Superior temporal gyrus (tissue), 1 donor: ENCODE results near the gene RASSF4.
A peak's percentile ranks its signal among the peaks of the same experiment; 100 is the strongest.

Experiments used
- DNase-seq: peaks from one replicate; pipeline ENCODE4 v3.0.0-alpha.2; 2016; ENCODE audit errors: extremely low spot score

Gene RASSF4

GRCh38 chr10:44975431-44976331 lies 16.1 kb downstream of the RASSF4 start:
- DNase-seq: no peak

DNA sequence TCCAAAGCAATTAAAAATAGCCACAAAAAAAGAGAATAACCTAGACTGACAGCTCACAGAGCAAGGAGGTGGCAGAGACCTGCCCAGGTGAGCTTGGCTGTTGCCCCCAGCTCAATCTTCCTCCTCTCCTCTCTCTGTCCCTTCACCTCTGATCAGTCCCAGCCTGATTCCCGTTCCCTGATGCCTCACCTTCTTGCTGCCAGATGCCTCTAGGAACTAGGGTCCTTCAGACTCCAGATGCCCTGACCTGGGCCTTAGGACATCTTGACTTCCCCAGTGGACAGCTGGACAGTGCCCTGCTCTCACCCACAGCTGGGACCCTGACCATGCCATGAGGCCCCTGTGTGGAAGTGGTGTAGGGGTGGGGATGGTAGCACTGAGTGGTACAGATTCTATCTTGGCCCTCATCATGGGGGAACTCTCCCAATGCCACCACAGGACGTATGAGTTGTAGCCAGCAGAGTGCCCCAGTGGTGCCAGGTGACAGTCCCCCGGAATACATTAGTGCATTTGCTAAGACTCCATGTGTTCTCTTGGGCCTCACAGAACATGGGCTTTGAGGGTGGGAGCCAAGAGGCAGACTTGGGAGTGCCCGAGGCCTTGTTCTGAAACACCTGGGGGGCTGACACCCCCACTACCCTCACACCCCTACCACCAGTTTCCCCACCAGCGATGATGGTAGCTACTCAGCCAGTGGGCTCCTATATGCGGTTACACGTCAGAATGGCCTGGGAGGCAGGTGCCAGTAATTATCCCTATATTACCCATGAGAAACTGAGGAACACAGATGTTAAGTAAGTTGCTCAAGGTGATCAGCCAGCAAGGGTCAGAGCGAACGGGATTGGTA lies 17.0 kb downstream of the RASSF4 start:
- no peak for DNase-seq

DNA sequence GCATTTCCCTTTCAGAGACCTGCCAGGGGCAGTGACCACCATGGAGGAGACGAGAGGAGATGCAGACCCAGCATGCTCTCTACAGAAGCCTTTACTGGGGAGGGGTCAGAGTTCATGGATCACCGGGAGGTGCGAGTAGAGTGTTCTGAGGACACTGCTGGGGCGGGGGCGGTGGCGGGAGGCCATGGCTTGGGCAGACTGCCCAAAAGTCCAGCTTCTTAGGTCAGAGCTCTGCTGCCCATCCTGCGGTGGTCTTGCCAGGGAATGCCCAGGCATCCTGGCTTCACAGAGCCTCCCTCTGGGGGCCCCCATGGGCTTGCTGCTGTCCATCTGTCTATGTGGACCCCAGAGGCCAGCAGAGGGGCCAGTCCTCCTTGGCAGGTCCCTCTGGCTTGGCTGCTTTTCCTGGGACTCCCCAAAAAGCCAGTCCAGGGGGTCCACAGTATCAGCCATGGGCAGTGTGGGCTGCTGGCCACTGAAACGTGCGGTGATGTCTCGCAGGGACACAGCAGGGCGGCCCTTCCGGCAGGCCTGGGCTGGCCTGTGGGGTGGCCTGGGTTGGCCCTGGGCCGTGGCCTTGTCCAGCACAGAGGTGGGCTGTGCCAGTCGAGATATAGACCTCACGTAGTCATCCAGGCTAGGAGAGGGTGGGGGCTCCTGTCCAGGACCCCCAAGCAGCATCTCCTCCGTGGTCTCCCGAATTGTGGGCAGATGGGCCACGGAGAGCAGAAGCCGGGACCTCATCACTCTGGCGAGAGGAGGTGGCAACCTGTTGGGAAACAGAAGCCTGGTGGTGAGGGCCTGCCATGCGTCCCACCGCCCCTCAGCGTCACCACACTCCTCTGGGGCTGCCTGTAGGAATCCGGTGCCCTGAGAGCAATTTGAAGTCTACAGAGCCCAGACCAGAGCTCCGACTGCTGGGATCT lies 17.9 kb downstream of the RASSF4 start:
- no peak for DNase-seq

DNA sequence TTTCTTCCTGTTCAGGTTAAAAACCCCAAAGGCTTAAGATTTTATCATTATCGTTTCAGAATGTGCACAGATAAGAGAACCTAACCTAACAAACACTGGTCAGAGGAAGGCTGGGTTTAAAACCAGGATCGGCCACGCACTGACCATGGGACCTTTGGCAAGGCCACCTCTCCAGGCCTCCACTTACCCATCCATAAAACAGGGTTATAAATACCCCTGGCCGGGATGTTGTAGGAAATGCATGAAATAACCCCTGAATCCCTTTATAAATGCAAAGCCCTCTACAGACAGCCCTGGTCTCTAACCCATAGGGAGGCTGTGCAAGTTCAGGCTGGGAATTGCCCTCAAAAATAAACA lies 18.6 kb downstream of the RASSF4 start:
- no peak for DNase-seq

DNA sequence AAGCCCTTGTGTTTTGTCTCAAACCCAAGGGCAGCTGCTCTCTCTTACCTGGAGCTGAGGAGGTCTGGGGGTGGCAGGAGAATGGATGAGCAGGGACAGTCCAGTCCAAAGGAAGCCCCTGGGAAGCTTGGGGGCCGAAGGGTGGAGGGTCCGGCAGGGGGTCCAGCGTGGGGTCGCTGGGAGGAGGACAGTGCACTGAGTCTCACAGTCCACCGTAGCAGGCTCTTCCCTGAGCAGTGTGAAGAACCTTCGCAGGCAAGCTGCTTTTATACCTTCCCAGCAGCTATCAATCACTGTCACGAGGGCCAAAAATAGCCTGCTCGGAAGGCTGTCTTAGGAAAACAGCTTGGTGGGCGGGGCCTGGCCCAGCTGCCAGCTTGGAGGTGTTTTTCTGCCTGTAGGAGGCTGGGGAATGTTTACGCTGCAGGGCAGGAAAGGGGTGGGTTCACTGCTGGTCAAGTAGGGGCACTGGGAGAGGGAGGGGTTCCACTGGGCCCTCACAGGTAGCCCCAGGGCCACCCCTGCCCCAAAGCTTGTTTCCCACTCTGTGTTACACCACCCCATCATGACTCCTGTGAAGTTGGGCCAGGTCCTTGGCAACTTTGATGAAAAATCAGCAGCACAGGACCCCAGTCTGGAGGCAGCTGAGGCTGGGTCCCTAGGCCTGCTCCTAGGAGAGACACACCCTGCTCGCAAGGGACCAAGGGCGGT lies 19.1 kb downstream of the RASSF4 start, which contains the start of gene DEPP1:
DEPP1 (minus strand) TSS at position 240 of the 711 bp plus-strand sequence. CDS start 779 bp downstream, outside the sequence.
- no peak for DNase-seq

DNA sequence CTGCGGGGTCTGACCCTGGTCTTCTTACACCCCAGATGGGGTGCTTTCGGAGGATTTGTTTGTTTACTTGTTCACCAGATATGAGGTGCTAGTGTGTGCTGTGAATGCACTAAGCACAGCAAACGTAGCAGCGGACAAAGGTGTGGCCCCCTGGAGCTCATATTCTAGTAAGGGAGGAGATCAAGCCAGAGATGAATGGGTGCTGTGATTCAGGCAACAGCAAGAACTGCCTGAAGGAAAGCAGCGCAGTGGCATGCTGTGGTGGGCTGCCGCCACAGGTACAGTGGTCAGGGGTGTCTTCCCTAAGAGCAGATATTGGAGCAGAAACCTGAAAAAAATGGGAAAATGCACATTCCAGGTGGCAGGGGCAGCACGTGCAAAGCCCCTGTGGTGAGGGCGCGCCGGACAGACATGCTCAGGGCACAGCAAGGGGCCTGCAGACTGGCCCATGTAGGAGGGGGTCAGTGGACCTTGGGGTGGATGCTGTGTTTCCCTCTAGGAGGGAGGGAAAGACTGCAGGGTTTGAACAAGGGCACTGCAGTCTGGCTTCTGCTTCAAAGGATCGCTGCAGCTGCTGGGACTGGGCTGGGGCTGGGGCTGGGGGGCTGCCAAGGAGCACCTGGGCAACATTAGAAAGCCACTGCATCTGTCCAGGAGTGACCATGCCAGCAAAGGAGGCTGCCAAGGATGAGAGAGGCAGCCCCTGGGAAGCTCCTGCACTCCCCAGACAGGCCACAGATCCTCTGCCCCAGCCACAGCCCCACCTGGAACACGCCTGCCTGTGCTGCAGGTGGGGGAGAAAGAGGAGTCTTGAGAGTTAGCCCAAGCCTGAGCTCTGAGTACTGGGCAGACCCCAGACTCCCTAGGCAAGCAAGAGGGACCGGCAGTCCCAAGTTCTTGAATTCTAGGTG lies 19.9 kb downstream of the RASSF4 start:
- no peak for DNase-seq

DNA sequence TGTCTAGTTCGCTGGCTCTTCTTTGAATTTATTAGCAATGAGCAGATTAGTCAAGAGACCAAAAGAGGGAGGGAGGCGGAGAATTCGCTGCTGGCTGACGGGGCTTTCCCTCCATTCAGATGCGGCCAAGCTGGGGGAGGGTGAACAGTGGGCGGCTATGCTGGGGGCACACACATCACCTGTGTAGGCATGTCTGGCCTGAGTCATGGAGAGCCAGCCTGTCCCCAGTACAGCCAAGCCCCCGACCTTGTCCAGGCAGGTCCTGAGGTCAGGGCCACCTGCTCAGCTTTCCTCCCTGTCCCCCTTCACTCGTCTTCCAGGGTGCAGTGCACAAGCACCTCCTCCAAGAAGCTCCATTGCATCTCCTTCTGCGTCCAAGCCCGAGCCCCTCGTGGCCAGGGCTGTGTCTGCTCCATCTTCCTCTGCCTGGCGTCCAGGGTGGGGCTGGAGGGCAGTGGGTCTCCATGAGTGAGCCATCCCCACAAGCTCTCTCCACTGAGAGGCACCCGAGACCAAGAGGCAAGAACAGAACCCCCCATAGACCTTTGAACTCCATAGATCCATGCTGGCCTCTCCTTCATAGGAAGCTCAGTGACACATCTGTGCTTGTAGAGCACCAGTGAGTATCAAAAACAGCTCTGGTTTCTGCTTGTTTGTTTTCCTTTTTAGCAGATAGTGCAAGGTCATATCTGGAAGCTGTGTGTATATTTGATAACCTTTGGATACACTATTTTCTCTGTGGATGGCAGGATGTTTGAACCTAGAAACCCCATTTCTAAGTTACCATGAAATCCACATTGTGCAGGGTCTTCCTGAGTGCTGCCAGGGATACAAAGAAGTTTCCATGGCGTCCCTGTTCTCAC lies 20.9 kb downstream of the RASSF4 start:
- DNase-seq: no peak

DNA sequence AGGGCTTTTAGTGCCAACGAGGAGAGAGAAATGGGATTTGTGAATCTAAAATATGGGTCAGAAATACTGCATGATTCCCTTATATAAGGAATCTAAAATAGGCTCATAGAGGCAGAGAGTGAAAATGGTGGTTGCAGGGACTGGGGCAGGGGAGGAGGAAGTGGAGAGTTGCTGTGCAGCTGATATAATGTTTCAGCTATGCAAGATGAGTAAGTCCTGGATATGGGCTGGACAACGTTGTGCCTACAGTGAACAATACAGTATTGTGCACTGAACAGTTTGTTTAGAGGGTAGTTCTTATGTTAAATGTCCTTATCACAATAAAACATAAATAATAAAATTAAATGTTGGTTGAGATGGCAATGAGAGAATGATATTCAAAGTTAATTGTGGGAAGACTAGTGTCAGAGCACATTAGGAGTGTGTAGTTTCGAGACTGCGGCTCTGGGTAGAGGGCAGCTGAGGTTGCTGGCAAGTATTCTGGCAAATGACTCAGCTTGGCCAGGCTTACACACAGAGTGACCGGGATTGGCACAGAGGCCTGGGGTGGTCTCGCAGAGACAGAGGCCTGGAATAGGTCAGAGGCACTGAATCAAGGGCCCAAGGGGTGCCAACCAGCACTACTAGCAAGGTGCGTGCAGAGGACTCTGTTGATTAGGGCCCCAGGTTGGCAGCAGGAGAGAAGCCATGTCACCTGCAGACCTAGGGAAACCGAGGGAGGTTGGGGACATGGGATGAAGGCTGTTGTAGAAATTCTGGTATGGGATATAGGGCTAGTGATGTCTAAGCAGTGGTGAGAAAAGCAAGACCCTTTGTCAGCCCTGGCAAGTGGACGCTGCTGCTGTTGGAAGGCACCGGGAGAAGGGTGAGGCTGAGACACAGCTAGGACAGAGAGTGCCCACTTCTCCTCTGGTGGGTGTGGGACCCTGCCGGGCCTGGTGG lies 21.8 kb downstream of the RASSF4 start:
- DNase-seq: peak; percentile 71

DNA sequence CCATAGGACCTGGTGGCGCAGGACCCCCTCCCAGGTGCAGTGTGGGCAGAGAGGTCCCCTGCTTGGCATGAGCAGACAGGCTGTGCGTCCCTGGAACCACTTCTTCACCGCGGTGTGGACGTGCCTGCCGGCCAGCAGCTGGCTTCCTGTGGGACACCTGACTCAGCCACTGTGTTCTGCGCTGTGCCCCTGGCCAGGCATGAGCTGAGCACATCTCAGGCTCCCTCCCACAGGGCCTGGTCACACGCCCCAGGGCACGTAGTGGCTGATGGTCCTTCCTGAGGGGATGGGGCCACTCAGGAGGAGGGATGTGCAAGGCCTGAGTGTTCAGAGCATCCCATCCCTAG lies 22.5 kb downstream of the RASSF4 start:
- DNase-seq: no peak

DNA sequence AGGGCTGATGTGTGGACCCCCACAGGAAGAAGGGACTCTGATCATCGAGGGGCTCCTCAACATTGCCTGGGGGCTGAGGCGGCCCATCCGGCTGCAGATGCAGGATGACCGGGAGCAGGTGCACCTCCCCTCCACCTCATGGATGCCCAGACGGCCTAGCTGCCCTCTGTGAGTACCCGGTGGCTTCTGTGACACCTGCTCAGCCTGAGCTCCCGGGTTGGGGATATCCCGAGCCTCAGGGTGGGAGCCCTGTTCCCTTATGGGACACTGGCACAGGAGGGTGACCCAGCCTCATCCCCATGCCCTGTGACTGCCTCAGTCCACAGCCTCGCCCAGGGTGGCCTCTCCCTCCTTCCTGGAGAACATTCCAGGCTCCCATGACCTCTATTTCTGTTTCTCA lies 22.9 kb downstream of the RASSF4 start:
- DNase-seq: no peak

GRCh38 chr10:44983066-44983894 lies 23.7 kb downstream of the RASSF4 start:
- no peak for DNase-seq

GRCh38 chr10:44983895-44984278 lies 24.3 kb downstream of the RASSF4 start:
- DNase-seq: no peak

GRCh38 chr10:44984671-44985101 lies 25.1 kb downstream of the RASSF4 start:
- DNase-seq: no peak

DNA sequence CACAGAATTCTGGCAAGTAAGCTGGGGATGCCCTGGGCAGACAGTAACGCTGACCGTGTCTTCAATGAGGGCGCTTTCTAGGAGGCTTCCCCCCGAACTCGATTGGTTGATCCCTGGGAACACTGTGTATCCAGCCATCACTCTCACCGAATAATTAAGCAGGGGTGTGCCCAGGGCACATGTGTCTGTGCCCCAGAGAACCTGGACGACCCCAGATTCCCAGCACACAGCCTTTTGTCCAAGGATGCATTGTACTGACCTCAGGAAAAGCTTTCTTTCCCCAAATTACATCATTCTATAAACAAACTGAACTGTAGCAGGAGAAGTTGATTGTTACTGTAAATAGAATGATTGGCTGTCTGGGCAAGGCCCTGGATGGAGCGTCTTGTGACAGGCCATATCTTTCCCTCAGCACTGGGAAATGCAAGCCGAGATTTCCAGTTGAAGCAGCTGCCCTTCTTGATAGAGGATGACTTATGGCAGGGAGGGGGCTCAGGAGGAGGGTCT lies 25.6 kb downstream of the RASSF4 start:
- no peak for DNase-seq

DNA sequence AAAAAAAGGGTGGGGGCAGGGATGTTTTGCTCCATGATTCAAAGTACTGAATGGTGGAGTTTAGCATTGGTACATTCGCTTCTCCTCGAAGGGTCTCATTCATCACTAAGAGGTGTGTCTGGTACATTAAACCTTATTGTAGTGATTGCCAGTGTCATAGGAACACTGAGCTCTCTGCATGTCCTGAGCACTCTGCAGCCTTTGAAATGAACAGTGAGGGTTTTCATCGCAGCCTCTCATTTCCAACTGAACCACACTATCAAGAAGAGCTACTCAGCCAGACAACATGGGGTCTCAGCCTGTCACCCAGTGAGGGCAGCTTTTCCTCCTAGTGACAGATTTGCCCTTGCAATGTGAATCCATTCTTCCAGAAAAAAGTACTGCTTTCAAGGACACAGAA lies 26.6 kb downstream of the RASSF4 start:
- DNase-seq: no peak

- no peak for DNase-seq
Observed at GRCh38 chr10:44986670-44987069, 27.1 kb downstream of the RASSF4 start.
